Psoas muscle (tissue), 8 donors: Measurements from ENCODE around the gene REV1. TPM values are rescaled to one million over a fixed set of nuclear protein-coding genes. Genes with fewer than 3 reads are reported as not detected.

Experiments used
- ATAC-seq, 4 donors: fragments of 200-7000 bp; cut with Tn5 transposase; one replicate each; pipeline ENCODE4 v1.9.1; 2020; ENCODE audit warnings: moderate library complexity in 3 of 4, mild to moderate bottlenecking in 2 of 4
- DNase-seq, 2 donors: peaks; one replicate each; pipeline ENCODE4 v3.0.0-alpha.2; 2020
- H3K27ac ChIP-seq: fragments of 200-600 bp; one replicate; pipeline ENCODE4 v1.8.0; 2022
- H3K27me3 ChIP-seq, 3 donors: fragments of 200-600 bp in 1 of 3; one replicate each; pipeline versions ENCODE4 v1.6.1 to v1.8.0; 2013 to 2022; ENCODE audit warnings: low read length in 2 of 3, mild to moderate bottlenecking in 2 of 3, moderate library complexity in 1 of 3; ENCODE audit not compliant: insufficient read depth in 3 of 3
- H3K36me3 ChIP-seq, 2 donors: fragments of 200-600 bp in 1 of 2; one replicate each; pipeline versions ENCODE4 v1.6.1 to v1.8.0; 2013 to 2022; ENCODE audit warnings: low read depth in 1 of 2, mild to moderate bottlenecking in 1 of 2, moderate library complexity in 1 of 2; ENCODE audit not compliant: insufficient read depth in 1 of 2
- H3K4me1 ChIP-seq: fragments of 200-600 bp; one replicate; pipeline ENCODE4 v1.8.0; 2022
- H3K4me3 ChIP-seq: fragments of 200-600 bp; one replicate; pipeline ENCODE4 v1.8.0; 2022; ENCODE audit warnings: mild to moderate bottlenecking
- H3K9me3 ChIP-seq: fragments of 200-600 bp; one replicate; pipeline ENCODE4 v1.8.0; 2022
- WGBS, 3 donors: extraction: QIAGEN DNeasy Blood & Tissue Kit; methylation state at CpG; one replicate each; pipeline versions ENCODE4 v1.1.6 to v1.1.7; 2013; 5-methylcytosine and 5-hydroxymethylcytosine counted together
- intact Hi-C, 2 donors: fragments of 100-400 bp; cut with DNase I; formaldehyde crosslinking; loops; one replicate each; pipeline versions ENCODE4 v1.11.0 to v1.14.2; 2022
- polyA plus RNA-seq, 3 donors: library from polyadenylated mRNA; stranded (reverse); fragments of 200-250 nt; gene quantifications; one replicate each; pipeline ENCODE4 v1.2.3, GENCODE V29; 2013
- total RNA-seq, 4 donors: library from RNA; stranded (reverse); fragmentation: NEBNext Ultra II Directional in 2 of 4; extraction: Animal tissue kit (Norgen Biotek cat#: 25700) in 2 of 4; gene quantifications; one replicate each; pipeline versions ENCODE4 v1.2.1 to v1.2.4, GENCODE V29; 2021 to 2023
- TF ChIP-seq, protein P1 (sequence below): fragments of 200-600 bp; IDR thresholded peaks from one replicate; pipeline ENCODE4 v1.8.0; 2022; ENCODE audit warnings: antibody characterized with exemption
- donor health status: healthy with polysubstance abuse.
- donor health status: DM: no; HTN: no; CAD: no; lungs with moderate emphysema.
- donor health status: Bipolar disorder and iron deficiency.
- donor health status: healthy.
- donor health status: DM: yes; HTN: yes; CAD: no.
- donor health status: DM: no; HTN: no; CAD: no.
- donor health status: DM: no; HTN: no; CAD: no.
- donor health status: DM: yes; HTN: yes; CAD: no.

REV1 gene
- total and polyA plus RNA-seq, 7 donors = 9.1 to 26.0 (median 19.9) TPM

DNA sequence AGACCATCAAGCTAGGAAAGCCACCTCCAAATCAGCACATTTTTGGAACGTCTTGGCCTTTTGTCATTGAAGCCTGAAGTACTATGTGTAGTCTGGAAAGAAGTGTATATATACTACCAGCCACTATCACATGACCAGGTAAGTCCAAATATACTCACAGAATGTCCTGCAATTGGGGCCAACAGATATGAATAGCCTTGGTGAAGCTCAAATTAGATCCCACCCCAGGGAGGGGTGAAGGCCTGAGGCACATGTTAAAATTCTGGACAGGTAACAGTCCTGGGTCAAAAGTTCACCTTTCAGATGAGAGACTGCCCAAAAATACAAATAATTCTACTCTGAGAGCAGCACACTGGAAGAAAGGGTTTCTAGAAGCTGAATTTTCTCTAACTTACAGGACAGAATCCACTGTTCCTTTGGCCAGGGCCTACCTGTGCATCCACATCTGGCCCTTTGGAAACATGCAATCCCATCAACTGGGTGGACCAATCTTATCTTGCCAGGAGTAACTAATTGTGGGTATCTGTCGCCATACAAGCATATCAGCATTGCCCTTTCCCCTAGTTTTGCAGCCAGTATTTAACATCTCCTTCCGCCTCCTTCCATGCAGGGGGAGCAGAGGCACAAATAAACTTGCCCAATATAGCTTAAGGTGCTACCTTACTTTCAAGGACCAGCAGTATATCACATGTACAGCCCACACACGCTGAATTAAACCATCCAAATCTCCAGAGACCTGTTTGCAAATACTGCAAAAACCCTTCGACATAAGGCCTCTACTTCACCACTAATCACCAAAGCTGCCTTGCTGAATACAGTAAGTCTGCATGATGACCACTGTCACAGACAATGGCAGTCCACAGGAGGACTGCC, 84.8 kb downstream of the REV1 start:
- Histone ChIP-seq H3K27me3 (no peaks in the 10 kb centered on the region), H3K4me3 (no peak overlapping the region), H3K4me1 (peaks cover 10% of the 10 kb centered on the region), H3K9me3 (no peaks in the 10 kb centered on the region), H3K27ac (no peak overlapping the region), H3K36me3 (peaks cover 12 to 98% of the 10 kb centered on the region in 2 donors)
- WGBS, 3 donors = 43 to 57% (median 53%) methylated on average over 5 of the region's 5 CpGs
- ATAC-seq (peak; percentile 64 to 91 (median 77)), DNase-seq (no peak)
- intact Hi-C loops = no loop called here
- TF ChIP-seq, protein P1, sequence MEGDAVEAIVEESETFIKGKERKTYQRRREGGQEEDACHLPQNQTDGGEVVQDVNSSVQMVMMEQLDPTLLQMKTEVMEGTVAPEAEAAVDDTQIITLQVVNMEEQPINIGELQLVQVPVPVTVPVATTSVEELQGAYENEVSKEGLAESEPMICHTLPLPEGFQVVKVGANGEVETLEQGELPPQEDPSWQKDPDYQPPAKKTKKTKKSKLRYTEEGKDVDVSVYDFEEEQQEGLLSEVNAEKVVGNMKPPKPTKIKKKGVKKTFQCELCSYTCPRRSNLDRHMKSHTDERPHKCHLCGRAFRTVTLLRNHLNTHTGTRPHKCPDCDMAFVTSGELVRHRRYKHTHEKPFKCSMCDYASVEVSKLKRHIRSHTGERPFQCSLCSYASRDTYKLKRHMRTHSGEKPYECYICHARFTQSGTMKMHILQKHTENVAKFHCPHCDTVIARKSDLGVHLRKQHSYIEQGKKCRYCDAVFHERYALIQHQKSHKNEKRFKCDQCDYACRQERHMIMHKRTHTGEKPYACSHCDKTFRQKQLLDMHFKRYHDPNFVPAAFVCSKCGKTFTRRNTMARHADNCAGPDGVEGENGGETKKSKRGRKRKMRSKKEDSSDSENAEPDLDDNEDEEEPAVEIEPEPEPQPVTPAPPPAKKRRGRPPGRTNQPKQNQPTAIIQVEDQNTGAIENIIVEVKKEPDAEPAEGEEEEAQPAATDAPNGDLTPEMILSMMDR = no peak

DNA sequence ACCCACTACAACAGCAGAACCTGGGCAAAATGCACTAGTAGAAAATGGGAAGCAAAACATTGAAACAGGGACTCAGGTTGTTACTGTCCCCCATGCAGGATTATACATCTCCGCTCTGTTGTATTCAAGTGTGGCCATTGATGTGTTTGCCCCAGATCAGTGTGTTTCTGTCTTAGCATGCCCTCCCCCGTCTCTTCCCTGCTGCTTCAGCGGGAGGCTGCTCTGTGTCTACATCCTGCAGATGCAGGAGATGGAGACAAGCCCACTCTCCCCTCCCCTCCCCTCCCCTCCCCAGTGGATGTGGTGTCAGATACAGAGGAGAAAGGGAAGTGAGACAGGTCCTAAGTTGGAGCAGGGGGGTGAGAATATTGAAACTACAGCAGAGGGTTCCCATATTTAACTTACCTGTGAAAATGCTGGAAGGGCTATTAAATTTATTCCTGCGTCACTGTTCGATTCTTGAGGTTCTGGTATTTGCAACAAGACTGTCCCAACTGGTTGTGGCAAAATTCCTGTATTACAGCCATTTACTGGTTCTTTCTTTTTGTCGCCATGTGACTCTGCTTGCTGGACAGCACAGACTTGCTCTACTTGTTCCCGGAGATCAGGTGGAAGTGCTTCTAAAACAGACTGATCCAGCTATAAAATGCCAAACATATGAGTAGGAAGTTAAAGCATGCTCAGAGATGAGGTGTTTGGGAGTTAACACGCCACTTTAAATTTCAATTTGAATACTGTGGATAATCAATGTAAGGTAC, 85.6 kb downstream of the REV1 start:
- Histone ChIP-seq H3K4me3 (no peak overlapping the region), H3K4me1 (peaks cover 10% of the 10 kb centered on the region), H3K27me3 (no peaks in the 10 kb centered on the region), H3K27ac (no peak overlapping the region), H3K36me3 (peaks cover 19 to 100% of the 10 kb centered on the region in 2 donors), H3K9me3 (no peaks in the 10 kb centered on the region)
- DNase-seq = no peak
- TF ChIP-seq, protein P1 = no peak
- 60 to 81% (median 68%) methylated on average over 8 of the region's 8 CpGs for WGBS, 3 donors
- intact Hi-C loops = no loop called here
- peak; percentile 24 to 71 (median 52) for ATAC-seq

DNA sequence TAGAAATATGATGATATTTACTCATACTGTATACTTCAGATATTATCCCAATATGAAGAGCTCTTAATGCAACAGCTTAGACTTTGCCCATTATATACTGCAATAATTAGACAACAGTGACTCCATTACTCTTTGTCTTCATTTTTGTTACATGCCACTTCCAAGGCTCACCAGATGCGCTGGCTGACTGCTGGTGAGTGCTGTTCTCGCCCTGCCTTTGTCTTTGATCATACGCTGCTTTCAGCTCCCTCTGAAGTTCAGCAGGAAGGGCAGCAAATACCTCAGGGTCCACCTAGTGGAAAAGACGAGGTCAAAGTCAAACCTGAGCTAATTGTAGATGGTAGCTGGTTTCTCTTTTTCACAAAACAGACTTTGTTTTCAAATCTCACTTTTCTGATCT, 86.3 kb downstream of the REV1 start:
- Histone ChIP-seq H3K36me3 (peaks cover 24 to 100% of the 10 kb centered on the region in 2 donors), H3K9me3 (no peaks in the 10 kb centered on the region), H3K27ac (no peak overlapping the region), H3K4me1 (peaks cover 16% of the 10 kb centered on the region), H3K27me3 (no peaks in the 10 kb centered on the region), H3K4me3 (no peak overlapping the region)
- DNase-seq (no peak), ATAC-seq (peak in 3 of 4 donors; percentile 28 to 44 (median 37))
- WGBS, 3 donors = 66 to 71% (median 67%) methylated on average over 4 of the region's 4 CpGs
- TF ChIP-seq, protein P1 = no peak
- intact Hi-C loops = no loop called here

DNA sequence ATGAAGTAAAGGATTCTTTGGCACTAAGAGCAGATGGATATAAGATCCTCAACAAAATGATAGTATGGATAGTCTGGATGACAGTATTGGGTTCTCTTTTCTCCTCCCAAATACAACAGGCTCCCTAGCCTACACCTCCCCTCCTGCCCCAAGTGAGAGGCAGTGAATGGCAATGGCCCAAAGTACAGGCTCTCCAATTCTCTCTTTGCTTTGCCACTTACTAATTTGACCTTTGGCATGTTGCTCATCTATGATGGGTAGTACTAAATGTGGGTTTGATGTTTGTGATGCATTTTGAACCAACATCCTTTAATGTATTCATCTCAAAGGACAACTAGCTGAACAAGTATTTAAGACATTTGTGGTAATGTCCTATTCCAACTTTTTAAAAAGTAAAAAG, 86.7 kb downstream of the REV1 start:
- Histone ChIP-seq H3K27me3 (no peaks in the 10 kb centered on the region), H3K27ac (no peak overlapping the region), H3K4me3 (no peak overlapping the region), H3K4me1 (peaks cover 17% of the 10 kb centered on the region), H3K9me3 (no peaks in the 10 kb centered on the region), H3K36me3 (peaks cover 28 to 100% of the 10 kb centered on the region in 2 donors)
- intact Hi-C loops = no loop called here
- ATAC-seq (no peak), DNase-seq (no peak)
- TF ChIP-seq, protein P1 = no peak
